ENCODE results near the gene SLC39A5. TPM values are rescaled to one million over a fixed set of nuclear protein-coding genes. Genes with fewer than 3 reads are reported as not detected.

The SLC39A5 gene, protein sequence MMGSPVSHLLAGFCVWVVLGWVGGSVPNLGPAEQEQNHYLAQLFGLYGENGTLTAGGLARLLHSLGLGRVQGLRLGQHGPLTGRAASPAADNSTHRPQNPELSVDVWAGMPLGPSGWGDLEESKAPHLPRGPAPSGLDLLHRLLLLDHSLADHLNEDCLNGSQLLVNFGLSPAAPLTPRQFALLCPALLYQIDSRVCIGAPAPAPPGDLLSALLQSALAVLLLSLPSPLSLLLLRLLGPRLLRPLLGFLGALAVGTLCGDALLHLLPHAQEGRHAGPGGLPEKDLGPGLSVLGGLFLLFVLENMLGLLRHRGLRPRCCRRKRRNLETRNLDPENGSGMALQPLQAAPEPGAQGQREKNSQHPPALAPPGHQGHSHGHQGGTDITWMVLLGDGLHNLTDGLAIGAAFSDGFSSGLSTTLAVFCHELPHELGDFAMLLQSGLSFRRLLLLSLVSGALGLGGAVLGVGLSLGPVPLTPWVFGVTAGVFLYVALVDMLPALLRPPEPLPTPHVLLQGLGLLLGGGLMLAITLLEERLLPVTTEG
- not detected for polyA plus RNA-seq (2013, experiment 1 of 4)
- 0.36 TPM for polyA plus RNA-seq (2013, experiment 2 of 4)
- 0.64 TPM for polyA plus RNA-seq (2013, experiment 3 of 4)
- 0.53 TPM for polyA plus RNA-seq (2013, experiment 4 of 4)

DNA sequence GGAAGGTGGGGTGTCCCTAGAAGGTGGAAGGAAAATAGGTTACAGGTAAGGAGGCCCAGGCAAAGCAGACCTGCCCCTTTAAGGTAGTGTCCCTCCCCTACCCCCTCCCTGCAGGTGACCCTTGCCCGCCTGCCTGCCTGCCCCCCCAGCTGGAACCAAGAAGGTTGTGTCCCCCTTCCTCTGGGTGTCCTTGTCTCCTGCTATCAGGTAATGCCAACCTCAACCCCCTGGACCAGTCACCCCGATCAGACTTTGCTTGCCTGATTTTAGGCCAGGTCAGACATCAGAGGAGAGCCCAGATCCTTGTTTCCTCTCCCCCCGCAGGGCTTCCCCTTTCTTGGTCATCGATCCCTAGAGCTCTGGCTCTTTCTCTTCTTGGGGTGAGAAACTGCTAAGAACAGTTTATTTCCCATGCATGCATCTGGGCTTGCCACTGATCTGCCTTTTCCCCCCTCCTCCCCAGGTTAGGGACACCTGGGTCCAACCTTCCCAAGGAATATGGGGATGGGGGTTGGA, at the start of gene SLC39A5:
Gene SLC39A5, plus strand, starts transcription at position 136 of the 516 bp plus-strand sequence. CDS start 1,224 bp downstream, outside the sequence.
- 84 to 86% methylated on average over 4 of the region's 4 CpGs for WGBS, 2 experiments
- Histone ChIP-seq H3K27me3 (ENCODE audit: control insufficient read depth, insufficient read depth, low read length, poor library complexity, severe bottlenecking) (no peaks in the 10 kb centered on the region), H3K36me3 (ENCODE audit: control insufficient read depth, insufficient read depth, low read length) (no peaks in the 10 kb centered on the region), H3K27ac (ENCODE audit: insufficient read depth, low read depth, low read length, poor library complexity, severe bottlenecking) (no peak within 1 kb of the TSS), H3K4me1 (ENCODE audit: control insufficient read depth, insufficient read depth, low read length) (no peaks in the 10 kb centered on the region), H3K9me3 (ENCODE audit: control insufficient read depth, low read length) (no peaks in the 10 kb centered on the region), H3K4me3 (ENCODE audit: insufficient read depth, low read depth, low read length) (no peak within 1 kb of the TSS)

GRCh38 chr12:56186957-56187356, 42.9 kb upstream of the SLC39A5 start:
- no peaks in the 10 kb centered on the region for H3K9me3 ChIP-seq (ENCODE audit: control insufficient read depth, low read length)
- no peak overlapping the region for H3K4me3 ChIP-seq (ENCODE audit: insufficient read depth, low read depth, low read length)
- peaks cover 37% of the 10 kb centered on the region for H3K36me3 ChIP-seq (ENCODE audit: control insufficient read depth, insufficient read depth, low read length)
- no peaks in the 10 kb centered on the region for H3K27me3 ChIP-seq (ENCODE audit: control insufficient read depth, insufficient read depth, low read length, poor library complexity, severe bottlenecking)
- peaks cover 8% of the 10 kb centered on the region for H3K4me1 ChIP-seq (ENCODE audit: control insufficient read depth, insufficient read depth, low read length)
- WGBS, 2 experiments, result 95 to 100% methylated on average over 2 of the region's 2 CpGs
- no peak overlapping the region for H3K27ac ChIP-seq (ENCODE audit: insufficient read depth, low read depth, low read length, poor library complexity, severe bottlenecking)

DNA sequence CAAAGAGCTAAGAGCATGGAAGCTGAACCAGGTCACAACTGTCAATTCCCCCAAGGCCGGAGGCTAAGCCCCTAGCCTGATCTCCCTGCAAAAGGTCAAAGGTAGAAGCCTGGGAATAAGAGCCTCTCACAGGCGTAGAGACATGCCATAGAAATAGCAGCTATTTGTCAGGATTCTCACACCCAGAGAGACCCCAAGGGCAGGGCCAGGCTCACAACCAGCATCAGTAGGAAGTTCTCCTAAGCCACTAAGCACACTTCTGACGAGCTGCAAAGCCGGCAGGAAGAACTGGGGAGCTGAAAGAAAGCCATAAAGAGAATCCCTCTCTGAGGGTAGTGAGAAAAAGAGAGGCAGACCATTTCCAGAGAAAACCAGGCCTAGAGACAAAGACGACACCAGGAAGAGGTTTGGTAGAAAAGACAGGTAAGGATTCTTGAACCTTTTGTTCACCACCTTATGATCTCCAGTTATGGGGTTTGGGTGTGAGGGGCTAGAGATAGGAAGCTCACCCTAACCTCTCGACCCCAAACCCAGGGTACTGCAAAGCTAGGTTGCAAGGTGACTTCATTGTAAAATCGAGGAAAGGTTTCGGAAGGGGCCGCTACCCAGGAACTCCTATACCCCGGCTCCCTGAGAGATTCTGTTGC, 41.6 kb upstream of the SLC39A5 start:
- H3K27ac ChIP-seq (ENCODE audit: insufficient read depth, low read depth, low read length, poor library complexity, severe bottlenecking), result peak overlapping the region; percentile 92
- peaks cover 29% of the 10 kb centered on the region for H3K36me3 ChIP-seq (ENCODE audit: control insufficient read depth, insufficient read depth, low read length)
- WGBS, 2 experiments, result 12 to 15% methylated on average over 9 to 10 of the region's 10 CpGs
- peaks cover 8% of the 10 kb centered on the region for H3K4me1 ChIP-seq (ENCODE audit: control insufficient read depth, insufficient read depth, low read length)
- no peaks in the 10 kb centered on the region for H3K9me3 ChIP-seq (ENCODE audit: control insufficient read depth, low read length)
- H3K4me3 ChIP-seq (ENCODE audit: insufficient read depth, low read depth, low read length), result peak overlapping the region; percentile 95
- H3K27me3 ChIP-seq (ENCODE audit: control insufficient read depth, insufficient read depth, low read length, poor library complexity, severe bottlenecking), result no peaks in the 10 kb centered on the region

DNA sequence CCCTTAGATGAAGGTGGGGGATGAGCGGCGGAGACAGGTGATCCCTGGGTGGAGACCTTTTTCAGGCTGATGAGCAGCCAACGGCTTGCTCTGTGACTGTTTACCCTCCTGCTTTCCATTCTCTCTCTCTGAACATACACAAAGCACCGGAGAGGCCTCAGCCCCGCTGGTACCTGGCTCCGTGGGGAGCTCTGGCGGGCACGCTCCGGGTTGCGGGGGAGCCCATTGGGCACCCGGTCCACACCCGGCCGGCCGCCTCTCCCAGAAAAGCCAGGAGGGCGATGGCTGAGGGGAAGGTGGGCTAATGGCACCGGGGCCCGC, 41.1 kb upstream of the SLC39A5 start:
- Histone ChIP-seq H3K27me3 (ENCODE audit: control insufficient read depth, insufficient read depth, low read length, poor library complexity, severe bottlenecking) (no peaks in the 10 kb centered on the region), H3K27ac (ENCODE audit: insufficient read depth, low read depth, low read length, poor library complexity, severe bottlenecking) (peak overlapping the region; percentile 92), H3K4me1 (ENCODE audit: control insufficient read depth, insufficient read depth, low read length) (peaks cover 8% of the 10 kb centered on the region), H3K9me3 (ENCODE audit: control insufficient read depth, low read length) (no peaks in the 10 kb centered on the region), H3K4me3 (ENCODE audit: insufficient read depth, low read depth, low read length) (peak overlapping the region; percentile 95), H3K36me3 (ENCODE audit: control insufficient read depth, insufficient read depth, low read length) (peaks cover 24% of the 10 kb centered on the region)
- 0% methylated on average over 17 of the region's 17 CpGs for WGBS, 2 experiments

DNA sequence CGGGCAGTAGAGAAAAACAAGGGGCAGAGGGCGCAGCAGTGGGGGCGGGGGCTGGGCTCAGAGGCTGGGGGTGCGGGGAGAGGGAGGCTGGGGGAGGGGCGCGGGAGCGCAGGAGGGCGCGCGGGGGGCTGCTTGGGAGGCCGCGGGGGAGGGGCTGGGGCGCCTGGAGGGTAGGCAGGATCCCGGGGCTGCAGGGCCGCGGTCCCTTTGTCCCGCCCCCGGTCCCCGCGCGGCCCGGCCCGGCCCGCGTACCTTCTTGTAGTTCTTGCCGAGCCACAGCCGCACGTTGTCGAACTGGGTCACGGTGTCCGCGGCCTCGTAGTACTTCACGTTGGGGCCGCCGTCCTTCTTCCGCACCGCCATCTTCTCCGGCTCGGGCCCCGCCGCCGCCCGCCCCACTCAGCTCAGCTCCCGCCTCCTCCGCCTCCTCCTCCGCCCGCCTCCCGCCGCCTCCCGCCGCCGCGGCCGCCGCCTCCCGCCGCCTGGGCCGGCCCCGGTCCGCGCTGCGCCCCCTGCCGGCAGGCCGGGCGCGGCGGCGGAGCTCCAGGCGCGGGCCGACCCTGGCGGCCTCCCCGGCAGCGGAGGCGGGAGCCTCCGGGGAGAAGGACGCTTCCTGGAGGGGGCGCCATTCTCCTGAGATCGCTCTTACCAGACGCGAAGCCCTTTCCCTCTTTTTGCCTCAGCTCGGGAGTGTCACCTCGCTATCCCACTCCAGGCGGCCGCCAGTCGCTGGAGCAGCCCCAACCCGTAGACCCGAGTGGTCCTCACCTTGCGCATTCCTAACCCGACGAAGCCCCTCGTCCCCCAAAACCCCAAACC, 40.5 kb upstream of the SLC39A5 start, which contains the start of gene SMARCC2:
Gene SMARCC2, minus strand, starts transcription at position 385 of the 819 bp plus-strand sequence. Its CDS starts 22 bp downstream, at position 363.
- Histone ChIP-seq H3K9me3 (ENCODE audit: control insufficient read depth, low read length) (no peaks in the 10 kb centered on the region), H3K4me3 (ENCODE audit: insufficient read depth, low read depth, low read length) (peak within 1 kb of the TSS; percentile 95), H3K36me3 (ENCODE audit: control insufficient read depth, insufficient read depth, low read length) (peaks cover 18% of the 10 kb centered on the region), H3K27ac (ENCODE audit: insufficient read depth, low read depth, low read length, poor library complexity, severe bottlenecking) (peak within 1 kb of the TSS; percentile 92), H3K4me1 (ENCODE audit: control insufficient read depth, insufficient read depth, low read length) (peaks cover 8% of the 10 kb centered on the region), H3K27me3 (ENCODE audit: control insufficient read depth, insufficient read depth, low read length, poor library complexity, severe bottlenecking) (no peaks in the 10 kb centered on the region)
- 0% methylated on average over 93 of the region's 93 CpGs for WGBS, 2 experiments

GRCh38 chr12:56189918-56190694, 39.7 kb upstream of the SLC39A5 start:
- Histone ChIP-seq H3K27ac (ENCODE audit: insufficient read depth, low read depth, low read length, poor library complexity, severe bottlenecking) (peak overlapping the region; percentile 58), H3K27me3 (ENCODE audit: control insufficient read depth, insufficient read depth, low read length, poor library complexity, severe bottlenecking) (no peaks in the 10 kb centered on the region), H3K4me1 (ENCODE audit: control insufficient read depth, insufficient read depth, low read length) (peaks cover 8% of the 10 kb centered on the region), H3K9me3 (ENCODE audit: control insufficient read depth, low read length) (no peaks in the 10 kb centered on the region), H3K36me3 (ENCODE audit: control insufficient read depth, insufficient read depth, low read length) (peaks cover 11% of the 10 kb centered on the region), H3K4me3 (ENCODE audit: insufficient read depth, low read depth, low read length) (peak overlapping the region; percentile 95)
- 3 to 4% methylated on average over 42 of the region's 42 CpGs for WGBS, 2 experiments

GRCh38 chr12:56190695-56191155, 39.1 kb upstream of the SLC39A5 start:
- 40 to 43% methylated on average over 9 of the region's 9 CpGs for WGBS, 2 experiments
- Histone ChIP-seq H3K4me3 (ENCODE audit: insufficient read depth, low read depth, low read length) (peak overlapping the region; percentile 95), H3K4me1 (ENCODE audit: control insufficient read depth, insufficient read depth, low read length) (peaks cover 8% of the 10 kb centered on the region), H3K36me3 (ENCODE audit: control insufficient read depth, insufficient read depth, low read length) (peaks cover 11% of the 10 kb centered on the region), H3K9me3 (ENCODE audit: control insufficient read depth, low read length) (no peaks in the 10 kb centered on the region), H3K27ac (ENCODE audit: insufficient read depth, low read depth, low read length, poor library complexity, severe bottlenecking) (no peak overlapping the region), H3K27me3 (ENCODE audit: control insufficient read depth, insufficient read depth, low read length, poor library complexity, severe bottlenecking) (no peaks in the 10 kb centered on the region)

DNA sequence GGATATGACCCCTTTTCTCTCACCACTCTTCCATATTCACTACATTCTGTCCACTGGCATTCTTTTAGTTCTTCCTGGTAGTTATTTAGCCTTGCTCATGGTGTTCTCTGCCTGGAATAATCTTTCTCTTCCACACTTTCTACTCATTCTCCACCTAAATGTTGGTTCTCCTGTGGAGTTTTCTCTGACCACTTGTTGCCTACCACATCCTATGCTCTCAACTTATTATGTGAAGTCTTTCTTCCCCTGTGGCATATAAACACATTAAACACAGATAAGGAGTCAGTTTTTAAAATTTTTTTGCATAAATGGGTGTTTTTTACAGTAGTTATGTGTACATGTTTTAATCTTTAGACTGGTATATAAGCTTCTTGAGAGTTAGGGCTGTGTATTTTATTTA, 37.3 kb upstream of the SLC39A5 start:
- Histone ChIP-seq H3K4me3 (ENCODE audit: insufficient read depth, low read depth, low read length) (no peak overlapping the region), H3K27ac (ENCODE audit: insufficient read depth, low read depth, low read length, poor library complexity, severe bottlenecking) (no peak overlapping the region), H3K9me3 (ENCODE audit: control insufficient read depth, low read length) (no peaks in the 10 kb centered on the region), H3K36me3 (ENCODE audit: control insufficient read depth, insufficient read depth, low read length) (no peaks in the 10 kb centered on the region), H3K27me3 (ENCODE audit: control insufficient read depth, insufficient read depth, low read length, poor library complexity, severe bottlenecking) (no peaks in the 10 kb centered on the region), H3K4me1 (ENCODE audit: control insufficient read depth, insufficient read depth, low read length) (peaks cover 5% of the 10 kb centered on the region)

GRCh38 chr12:56193025-56193578, 36.7 kb upstream of the SLC39A5 start:
- Histone ChIP-seq H3K36me3 (ENCODE audit: control insufficient read depth, insufficient read depth, low read length) (no peaks in the 10 kb centered on the region), H3K9me3 (ENCODE audit: control insufficient read depth, low read length) (no peaks in the 10 kb centered on the region), H3K4me3 (ENCODE audit: insufficient read depth, low read depth, low read length) (no peak overlapping the region), H3K4me1 (ENCODE audit: control insufficient read depth, insufficient read depth, low read length) (peaks cover under 1% of the 10 kb centered on the region), H3K27ac (ENCODE audit: insufficient read depth, low read depth, low read length, poor library complexity, severe bottlenecking) (no peak overlapping the region), H3K27me3 (ENCODE audit: control insufficient read depth, insufficient read depth, low read length, poor library complexity, severe bottlenecking) (no peaks in the 10 kb centered on the region)
- 33 to 47% methylated on average over 1 of the region's 1 CpG for WGBS, 2 experiments

All from ectodermal cell (in vitro differentiated cells).